H1 (cell line): ENCODE measurements around the gene CHD2. TPM values are rescaled to one million over a fixed set of nuclear protein-coding genes. Genes with fewer than 3 reads are reported as not detected.

Experiments
- CTCF ChIA-PET: fragments of 300-600 bp; sonication (Branson Sonifier 250); formaldehyde crosslinking; loops from one replicate; lab custom pipeline; 2021; ENCODE audit not compliant: partially characterized antibody; lab: Charles Lee
- POLR2A ChIA-PET: fragments of 300-600 bp; sonication (Branson Sonifier 250); formaldehyde crosslinking; loops from one replicate; lab custom pipeline; 2021; ENCODE audit warnings: inconsistent platforms; ENCODE audit not compliant: partially characterized antibody; lab: Charles Lee
- DNase-seq, 2 experiments: peaks; one replicate each; pipeline versions ENCODE4 v3.0.0 to v3.0.0-alpha.2; 2010 to 2022; ENCODE audit warnings: low spot score in 2 of 2, low read depth in 1 of 2, mixed read lengths in 1 of 2
- FAIRE-seq: peaks from 2 replicates; lab custom pipeline; 2011; peaks lifted over from hg19 to GRCh38; lab: Jason Lieb, UNC
- H2AFZ ChIP-seq: 2 replicates; pipeline ENCODE4 v1.8.1; 2012; ENCODE audit warnings: low read length, inconsistent platforms
- H2AK5ac ChIP-seq: 2 replicates; pipeline ENCODE4 v1.6.1; 2013; ENCODE audit warnings: low read depth, low read length
- H2BK120ac ChIP-seq: replicated peaks from 2 replicates; pipeline ENCODE3; 2013; ENCODE audit warnings: low read depth, low read length, inconsistent platforms
- H2BK12ac ChIP-seq: 2 replicates; pipeline ENCODE4 v1.6.1; 2013; ENCODE audit warnings: low read depth, low read length
- H2BK15ac ChIP-seq: 2 replicates; pipeline ENCODE4 v1.6.1; 2013; ENCODE audit warnings: low read length
- H2BK20ac ChIP-seq: 2 replicates; pipeline ENCODE4 v1.6.1; 2013; ENCODE audit warnings: low read length
- H2BK5ac ChIP-seq: 2 replicates; pipeline ENCODE4 v1.6.1; 2013; ENCODE audit warnings: low read depth, low read length
- H3K14ac ChIP-seq: 2 replicates; pipeline ENCODE4 v1.6.1; 2013; ENCODE audit warnings: inconsistent platforms; ENCODE audit not compliant: insufficient read length
- H3K18ac ChIP-seq: 2 replicates; pipeline ENCODE4 v1.6.1; 2013; ENCODE audit warnings: low read length; ENCODE audit errors: extremely low read depth
- H3K23ac ChIP-seq: 2 replicates; pipeline ENCODE4 v1.6.1; 2013; ENCODE audit warnings: inconsistent platforms; ENCODE audit not compliant: insufficient read length
- H3K23me2 ChIP-seq: 2 replicates; pipeline ENCODE4 v1.6.1; 2013; ENCODE audit warnings: low read depth, low read length
- H3K27ac ChIP-seq: 2 replicates; pipeline ENCODE4 v1.6.1; 2011; ENCODE audit warnings: low read depth, low read length, inconsistent platforms
- H3K27me3 ChIP-seq, 4 experiments: replicated peaks in 1 of 4; 1 replicate in 1 of 4; 2 replicates in 3 of 4; pipeline versions ENCODE4 v1.6.1 to v1.8.1; 2011 to 2013; ENCODE audit warnings: low read length in 3 of 4, mild to moderate bottlenecking in 3 of 4, inconsistent platforms in 2 of 4, mixed read lengths in 2 of 4, moderate library complexity in 1 of 4; ENCODE audit not compliant: control insufficient read depth in 3 of 4, insufficient read depth in 3 of 4; ENCODE audit errors: extremely low read depth in 1 of 4
- H3K36me3 ChIP-seq, 4 experiments: 2 replicates each; pipeline versions ENCODE4 v1.6.1 to v1.8.1; 2011 to 2013; ENCODE audit warnings: mild to moderate bottlenecking in 4 of 4, low read length in 3 of 4, moderate library complexity in 2 of 4, control low read depth in 1 of 4, inconsistent platforms in 1 of 4; ENCODE audit not compliant: insufficient read depth in 4 of 4, control insufficient read depth in 2 of 4
- H3K4ac ChIP-seq: replicated peaks from 2 replicates; pipeline ENCODE3; 2013; ENCODE audit warnings: low read length, low read depth, mixed read lengths, inconsistent platforms; ENCODE audit not compliant: insufficient read length
- H3K4me1 ChIP-seq, 4 experiments: replicated peaks in 1 of 4; 1 replicate in 1 of 4; 2 replicates in 3 of 4; pipeline versions ENCODE4 v1.6.1 to v1.8.1; 2011 to 2013; ENCODE audit warnings: low read length in 3 of 4, inconsistent platforms in 2 of 4, mixed read lengths in 1 of 4; ENCODE audit not compliant: insufficient read depth in 4 of 4, control insufficient read depth in 3 of 4
- H3K4me2 ChIP-seq, 2 experiments: 2 replicates each; pipeline versions ENCODE4 v1.6.1 to v1.8.1; 2011 to 2013; ENCODE audit warnings: low read depth in 2 of 2, low read length in 2 of 2, control low read depth in 1 of 2, inconsistent platforms in 1 of 2, mild to moderate bottlenecking in 1 of 2; ENCODE audit not compliant: insufficient read depth in 1 of 2
- H3K4me3 ChIP-seq, 4 experiments: fragments of 200-600, 300-600 bp in 1 of 4; sonication (generic), shearing (Covaris generic), sonication (Bioruptor Twin) in 1 of 4; 2 replicates each; pipeline versions ENCODE4 v1.5.1 to v1.8.1; 2011 to 2016; ENCODE audit warnings: low read length in 4 of 4, low read depth in 3 of 4, control low read depth in 2 of 4, inconsistent platforms in 2 of 4, mild to moderate bottlenecking in 2 of 4, mixed read lengths in 1 of 4, moderate library complexity in 1 of 4; ENCODE audit not compliant: insufficient read depth in 2 of 4; ENCODE audit errors: extremely low read depth in 1 of 4
- H3K56ac ChIP-seq: replicated peaks from 2 replicates; pipeline ENCODE3; 2013; ENCODE audit warnings: low read depth, mild to moderate bottlenecking, mixed read lengths, low read length, inconsistent platforms; ENCODE audit not compliant: insufficient read length
- H3K79me1 ChIP-seq: 2 replicates; pipeline ENCODE4 v1.6.1; 2013; ENCODE audit warnings: low read depth, low read length, control low read depth
- H3K79me2 ChIP-seq, 2 experiments: 2 replicates each; pipeline versions ENCODE4 v1.6.1 to v1.8.1; 2012 to 2013; ENCODE audit warnings: low read length in 2 of 2, mild to moderate bottlenecking in 2 of 2, inconsistent platforms in 1 of 2; ENCODE audit not compliant: insufficient read depth in 2 of 2, control insufficient read depth in 1 of 2
- H3K9ac ChIP-seq, 4 experiments: replicated peaks in 1 of 4; 1 replicate in 1 of 4; 2 replicates in 3 of 4; pipeline versions ENCODE4 v1.6.1 to v1.8.1; 2011 to 2013; ENCODE audit warnings: low read depth in 3 of 4, low read length in 3 of 4, control low read depth in 2 of 4, mild to moderate bottlenecking in 2 of 4, moderate library complexity in 2 of 4, inconsistent platforms in 1 of 4; ENCODE audit errors: extremely low read depth in 1 of 4
- H3K9me3 ChIP-seq, 2 experiments: 2 replicates each; pipeline versions ENCODE4 v1.6.1 to v1.8.1; 2012 to 2013; ENCODE audit warnings: mild to moderate bottlenecking in 2 of 2, moderate library complexity in 2 of 2, control low read depth in 1 of 2, inconsistent platforms in 1 of 2, low read depth in 1 of 2, low read length in 1 of 2, mixed read lengths in 1 of 2; ENCODE audit not compliant: insufficient read depth in 2 of 2
- H4K20me1 ChIP-seq, 2 experiments: replicated peaks in 1 of 2; 2 replicates each; pipeline versions ENCODE3 to v1.8.1; 2011 to 2013; ENCODE audit warnings: inconsistent platforms in 2 of 2, low read length in 2 of 2, mild to moderate bottlenecking in 1 of 2; ENCODE audit not compliant: insufficient read depth in 2 of 2, control insufficient read depth in 1 of 2
- H4K5ac ChIP-seq: 2 replicates; pipeline ENCODE4 v1.6.1; 2013; ENCODE audit warnings: low read length, low read depth, mixed read lengths, inconsistent platforms; ENCODE audit not compliant: insufficient read length
- H4K8ac ChIP-seq: 2 replicates; pipeline ENCODE4 v1.8.0; 2013; ENCODE audit warnings: mild to moderate bottlenecking, moderate library complexity, low read length, inconsistent platforms; ENCODE audit not compliant: insufficient read depth; ENCODE audit errors: extremely low read depth
- H4K91ac ChIP-seq: replicated peaks from 2 replicates; pipeline ENCODE3; 2013; ENCODE audit warnings: low read length, mixed read lengths, inconsistent platforms; ENCODE audit not compliant: insufficient read length
- BACH1 ChIP-seq: IDR thresholded peaks from 2 replicates; pipeline ENCODE4 v1.6.1; 2012; ENCODE audit warnings: low read length, improper control_type of control experiment
- CEBPB ChIP-seq: IDR thresholded peaks from 2 replicates; pipeline ENCODE4 v1.6.1; 2012; ENCODE audit warnings: low read depth, low read length
- EP300 ChIP-seq, 2 experiments: IDR thresholded peaks; 1 replicate in 1 of 2; 2 replicates in 1 of 2; pipeline ENCODE4 v1.6.1; 2011 to 2012; ENCODE audit warnings: low read depth in 2 of 2, low read length in 2 of 2, mild to moderate bottlenecking in 2 of 2, borderline replicate concordance in 1 of 2, inconsistent platforms in 1 of 2, moderate library complexity in 1 of 2
- HDAC6 ChIP-seq: IDR thresholded peaks from one replicate; pipeline ENCODE4 v1.7.1; 2012; ENCODE audit warnings: low read depth, mild to moderate bottlenecking, inconsistent platforms, low read length, moderate library complexity
- SAP30 ChIP-seq: fragments of 300-600 bp; sonication (generic); IDR thresholded peaks from 2 replicates; pipeline ENCODE4 v1.7.1; 2012; ENCODE audit warnings: low read length, moderate library complexity, mild to moderate bottlenecking, inconsistent platforms; ENCODE audit not compliant: insufficient read depth, insufficient replicate concordance
- SP1 ChIP-seq: IDR thresholded peaks from 2 replicates; pipeline ENCODE4 v1.6.1; 2011; ENCODE audit warnings: low read depth, low read length
- SUZ12 ChIP-seq: fragments of 200-600 bp; sonication (generic); IDR thresholded peaks from 2 replicates; pipeline ENCODE4 v1.6.1; 2012; ENCODE audit warnings: mild to moderate bottlenecking, inconsistent platforms, low read length, moderate library complexity, mixed read lengths
- TAF7 ChIP-seq: optimal IDR thresholded peaks from 2 replicates; pipeline ENCODE3; 2011; ENCODE audit warnings: low read depth, mild to moderate bottlenecking, inconsistent platforms, low read length, moderate library complexity, borderline replicate concordance
- TCF12 ChIP-seq: IDR thresholded peaks from 2 replicates; pipeline ENCODE4 v1.6.1; 2011; ENCODE audit warnings: low read depth, mild to moderate bottlenecking, low read length
- WGBS, 2 experiments: shearing (Covaris generic) in 1 of 2; methylation state at CpG; one replicate each; pipeline versions ENCODE4 v1.1.6 to v1.1.7; 2013 to 2015; ENCODE audit warnings: low lambda C conversion rate in 2 of 2, mixed read lengths in 2 of 2, inconsistent platforms in 1 of 2, low coverage in 1 of 2, missing lambda C conversion rate in 1 of 2; ENCODE audit not compliant: insufficient replicate concordance in 2 of 2, insufficient coverage in 1 of 2, insufficient read length in 1 of 2; ENCODE audit errors: extremely low coverage in 1 of 2, missing lambda C conversion rate in 1 of 2; 5-methylcytosine and 5-hydroxymethylcytosine counted together
- polyA plus RNA-seq, 7 experiments: library from polyadenylated mRNA; depleted of rRNA in 3 of 7; stranded (reverse) in 5 of 7; unstranded in 2 of 7; fragments of >200 nt in 5 of 7; fragments of 200-250 nt in 2 of 7; gene quantifications; 1 replicate in 5 of 7; 2 replicates in 1 of 7; 4 replicates in 1 of 7; pipeline versions ENCODE4 v1.2.1 to v1.2.3, GENCODE V29; 2011 to 2013; ENCODE audit warnings: missing spikeins in 2 of 7, mixed read lengths in 2 of 7
- total RNA-seq: library from RNA; stranded (reverse); fragmentation: NEBNext Ultra II Directional; extraction: Animal tissue kit (Norgen Biotek cat#: 25700); gene quantifications from 2 replicates; pipeline ENCODE4 v1.2.1, GENCODE V29; 2021
- TF ChIP-seq, protein P1 (sequence below): IDR thresholded peaks from 2 replicates; pipeline ENCODE4 v1.6.1; 2011; ENCODE audit warnings: low read length, improper control_type of control experiment
- TF ChIP-seq, protein P2 (sequence below): IDR thresholded peaks from 2 replicates; pipeline ENCODE4 v1.6.1; 2012; ENCODE audit warnings: inconsistent platforms

The CHD2 gene
- total and polyA plus RNA-seq, 2 of the 8 experiments (the other 6 are each of a cell fraction or from before 2014, with no cell fraction given) = 28.8 to 70.0 TPM

DNA sequence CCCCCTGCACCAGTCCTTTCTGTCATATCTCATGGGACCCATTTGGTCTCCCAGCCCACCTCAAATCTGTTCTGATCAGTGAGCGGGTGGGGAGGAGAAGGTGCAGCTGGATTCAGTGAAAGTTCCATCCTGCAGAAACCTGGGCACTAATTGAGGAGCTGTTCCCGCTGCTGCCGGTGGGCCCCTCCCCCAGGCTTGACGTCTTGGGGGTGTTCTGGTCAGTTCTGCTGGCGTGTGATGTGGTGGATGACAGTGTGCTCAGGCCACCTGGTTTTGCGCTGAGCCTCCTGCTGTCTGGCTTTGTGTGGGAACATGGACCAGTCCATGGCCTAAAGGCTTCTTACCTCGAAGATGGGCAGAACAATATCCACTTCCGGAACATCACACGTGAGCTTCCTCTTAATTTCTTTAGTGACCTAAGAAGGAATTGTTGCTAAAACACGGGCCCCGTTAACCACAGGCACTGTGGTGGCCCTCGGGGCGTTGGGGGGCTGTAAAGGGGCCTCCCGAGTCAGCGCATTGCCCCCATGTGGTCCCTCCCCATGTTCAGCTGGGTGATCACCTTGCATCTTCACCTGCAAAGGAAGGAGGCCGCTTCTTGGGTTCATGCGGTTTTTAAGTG lies 129.2 kb downstream of the CHD2 start:
- Histone ChIP-seq H4K8ac (no peak overlapping the region), H3K4me2 (no peak overlapping the region), H3K14ac (no peak overlapping the region), H2AK5ac (no peak overlapping the region), H2BK12ac (0 out of 2 replicates have a peak overlapping the region, but pooled peaks have one; percentile 27), H2BK5ac (no peak overlapping the region), H2BK120ac (no peak overlapping the region), H4K5ac (no peak overlapping the region), H3K23me2 (no peaks in the 10 kb centered on the region), H3K9me3 (no peaks in the 10 kb centered on the region), H2BK20ac (no peak overlapping the region), H3K9ac (no peak overlapping the region), H3K27me3 (no peaks in the 10 kb centered on the region), H4K20me1 (peaks cover 8 to 9% of the 10 kb centered on the region in 2 experiments), H3K27ac (no peak overlapping the region), H4K91ac (no peak overlapping the region), H3K36me3 (peaks cover 12 to 30% (median 24%) of the 10 kb centered on the region in 4 experiments), H3K4ac (no peak overlapping the region), H3K4me1 (peaks cover 0 to 3% (median 0%) of the 10 kb centered on the region in 4 experiments; a peak in 3 of 7 replicates), H3K79me2 (no peaks in the 10 kb centered on the region), H2AFZ (no peak overlapping the region), H3K79me1 (peaks cover 4% of the 10 kb centered on the region; the same call in 1 of the 2 replicates), H3K23ac (no peak overlapping the region), H3K56ac (no peak overlapping the region), H2BK15ac (no peak overlapping the region), H3K4me3 (no peak overlapping the region), H3K18ac (no peak overlapping the region)
- 86% methylated on average over 17 of the region's 17 CpGs; no CpG with 5 or more reads in 1 of the 2 experiments for WGBS, 2 experiments
- FAIRE-seq (no peak), DNase-seq (no peak)
- ChIA-PET CTCF (interaction anchor here (0.8 to 8.6 kb wide), 23 partner anchors 8 to 1104 kb away, joined by 3 to 119 read pairs (median 5); partner anchors contain the start of gene RGMA), POLR2A (interaction anchor here (0.6 to 1.5 kb wide), 8 partner anchors 10 to 210 kb away, joined by 3 to 6 read pairs (median 4); no protein-coding TSS in a partner anchor)
- TF ChIP-seq CEBPB (no peak), HDAC6 (no peak), EP300 (IDR thresholded peaks at IDR 0.05; ENCODE audit: borderline replicate concordance in 1 of 2, low read depth in 2 of 2, low read length in 2 of 2) (no peak), TAF7 (no peak), TCF12 (no peak), SP1 (no peak), SAP30 (no peak), SUZ12 (no peak), BACH1 (no peak)
- TF ChIP-seq, protein P1, sequence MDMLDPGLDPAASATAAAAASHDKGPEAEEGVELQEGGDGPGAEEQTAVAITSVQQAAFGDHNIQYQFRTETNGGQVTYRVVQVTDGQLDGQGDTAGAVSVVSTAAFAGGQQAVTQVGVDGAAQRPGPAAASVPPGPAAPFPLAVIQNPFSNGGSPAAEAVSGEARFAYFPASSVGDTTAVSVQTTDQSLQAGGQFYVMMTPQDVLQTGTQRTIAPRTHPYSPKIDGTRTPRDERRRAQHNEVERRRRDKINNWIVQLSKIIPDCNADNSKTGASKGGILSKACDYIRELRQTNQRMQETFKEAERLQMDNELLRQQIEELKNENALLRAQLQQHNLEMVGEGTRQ = no peak
- TF ChIP-seq, protein P2, sequence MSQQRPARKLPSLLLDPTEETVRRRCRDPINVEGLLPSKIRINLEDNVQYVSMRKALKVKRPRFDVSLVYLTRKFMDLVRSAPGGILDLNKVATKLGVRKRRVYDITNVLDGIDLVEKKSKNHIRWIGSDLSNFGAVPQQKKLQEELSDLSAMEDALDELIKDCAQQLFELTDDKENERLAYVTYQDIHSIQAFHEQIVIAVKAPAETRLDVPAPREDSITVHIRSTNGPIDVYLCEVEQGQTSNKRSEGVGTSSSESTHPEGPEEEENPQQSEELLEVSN = no peak
